AG09309 (cell line): ENCODE results near the gene SLC24A1.

ENCODE experiments used
- DNase-seq: peaks from one replicate; pipeline ENCODE4 v3.0.0-alpha.2; 2010; ENCODE audit warnings: low read depth
- H3K4me3 ChIP-seq: 2 replicates; pipeline ENCODE4 v1.5.1; 2011; ENCODE audit warnings: mild to moderate bottlenecking, low read depth, low read length, moderate library complexity; ENCODE audit not compliant: control insufficient read depth
- TF ChIP-seq, protein P1 (sequence below): IDR thresholded peaks from 2 replicates; pipeline ENCODE4 v1.5.1; 2011; ENCODE audit warnings: mild to moderate bottlenecking, low read depth, low read length, inconsistent platforms; ENCODE audit not compliant: insufficient read depth, control insufficient read depth; ENCODE audit errors: missing control alignments

SLC24A1 gene

GRCh38 chr15:65631503-65631902 is 9.8 kb downstream of the SLC24A1 start:
- no peak for DNase-seq
- no peak overlapping the region for H3K4me3 ChIP-seq
- TF ChIP-seq, protein P1, sequence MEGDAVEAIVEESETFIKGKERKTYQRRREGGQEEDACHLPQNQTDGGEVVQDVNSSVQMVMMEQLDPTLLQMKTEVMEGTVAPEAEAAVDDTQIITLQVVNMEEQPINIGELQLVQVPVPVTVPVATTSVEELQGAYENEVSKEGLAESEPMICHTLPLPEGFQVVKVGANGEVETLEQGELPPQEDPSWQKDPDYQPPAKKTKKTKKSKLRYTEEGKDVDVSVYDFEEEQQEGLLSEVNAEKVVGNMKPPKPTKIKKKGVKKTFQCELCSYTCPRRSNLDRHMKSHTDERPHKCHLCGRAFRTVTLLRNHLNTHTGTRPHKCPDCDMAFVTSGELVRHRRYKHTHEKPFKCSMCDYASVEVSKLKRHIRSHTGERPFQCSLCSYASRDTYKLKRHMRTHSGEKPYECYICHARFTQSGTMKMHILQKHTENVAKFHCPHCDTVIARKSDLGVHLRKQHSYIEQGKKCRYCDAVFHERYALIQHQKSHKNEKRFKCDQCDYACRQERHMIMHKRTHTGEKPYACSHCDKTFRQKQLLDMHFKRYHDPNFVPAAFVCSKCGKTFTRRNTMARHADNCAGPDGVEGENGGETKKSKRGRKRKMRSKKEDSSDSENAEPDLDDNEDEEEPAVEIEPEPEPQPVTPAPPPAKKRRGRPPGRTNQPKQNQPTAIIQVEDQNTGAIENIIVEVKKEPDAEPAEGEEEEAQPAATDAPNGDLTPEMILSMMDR, result no peak

- no peak for DNase-seq
- TF ChIP-seq, protein P1, result no peak
Measured at GRCh38 chr15:65632780-65633375, 11.1 kb downstream of the SLC24A1 start.

DNA sequence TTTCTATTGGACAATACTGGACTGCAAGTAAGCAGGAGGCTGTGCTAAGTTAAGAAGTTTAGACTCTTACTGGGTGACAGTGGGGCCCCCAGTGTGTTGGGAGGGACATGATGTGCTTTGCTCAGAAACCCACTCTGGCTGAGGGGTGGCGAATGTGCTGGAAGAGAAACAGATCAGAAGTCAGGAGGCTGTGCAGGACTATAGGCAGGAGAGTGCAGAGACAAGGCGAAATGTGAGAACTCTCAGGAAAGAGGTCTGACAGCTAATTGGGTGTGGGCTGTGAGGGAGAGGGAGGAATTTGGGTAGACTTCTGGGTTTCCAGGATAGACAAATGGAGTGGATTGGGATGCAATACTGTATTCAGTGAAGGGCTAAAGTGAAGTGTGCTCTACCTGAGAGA is 12.0 kb downstream of the SLC24A1 start:
- no peak overlapping the region for H3K4me3 ChIP-seq
- TF ChIP-seq, protein P1, result no peak
- no peak for DNase-seq

More at GRCh38 chr15:65632780-65633375, 11.1 kb downstream of the SLC24A1 start:
- no peak overlapping the region for H3K4me3 ChIP-seq

GRCh38 chr15:65634356-65634755 is 12.6 kb downstream of the SLC24A1 start:
- TF ChIP-seq, protein P1, result no peak

GRCh38 chr15:65638109-65638508 is 16.4 kb downstream of the SLC24A1 start:
- TF ChIP-seq, protein P1, result no peak
- no peak for DNase-seq
- no peak overlapping the region for H3K4me3 ChIP-seq

More at GRCh38 chr15:65634356-65634755, 12.6 kb downstream of the SLC24A1 start:
- no peak for DNase-seq
- no peak overlapping the region for H3K4me3 ChIP-seq

DNA sequence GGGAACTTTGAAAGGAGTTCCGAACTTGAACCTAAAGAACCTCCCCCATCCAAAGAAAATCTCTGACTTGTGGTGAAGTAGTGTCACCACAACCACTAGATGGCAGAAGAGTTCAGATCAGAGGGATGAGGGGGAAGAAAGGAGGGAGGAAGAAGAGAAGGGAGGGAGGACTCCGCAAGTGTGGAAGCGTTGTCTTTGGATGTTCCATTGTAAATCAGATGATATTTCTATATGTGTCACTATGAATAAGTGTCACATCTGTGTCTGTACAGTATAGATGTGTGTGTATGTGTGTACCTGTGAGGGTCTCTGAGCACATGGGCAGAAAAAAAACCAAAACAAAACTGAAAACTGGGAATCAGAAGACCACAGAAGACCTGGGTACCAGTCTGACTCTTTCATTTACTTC is 16.9 kb downstream of the SLC24A1 start:
- peak; percentile 55 for DNase-seq
- no peak overlapping the region for H3K4me3 ChIP-seq
- TF ChIP-seq, protein P1, result peak; percentile 86

DNA sequence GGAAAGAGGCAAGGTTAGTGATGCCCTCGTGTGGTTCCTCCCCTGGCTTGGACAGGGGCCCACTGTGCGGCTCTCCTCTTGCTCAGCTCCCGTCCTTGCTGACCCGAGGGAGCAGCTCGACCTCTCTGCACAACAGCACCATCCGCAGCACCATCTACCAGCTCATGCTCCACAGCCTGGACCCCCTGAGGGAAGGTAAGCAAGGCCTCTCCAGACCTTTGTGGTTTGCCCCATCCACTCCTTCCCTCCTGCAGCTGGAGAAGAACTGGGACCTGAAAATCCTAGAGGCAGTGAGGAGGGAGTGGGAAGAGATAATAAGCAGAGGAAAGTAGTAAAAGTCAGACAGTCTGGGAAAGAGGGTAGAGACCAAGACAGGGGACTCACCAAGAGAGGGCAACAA is 17.8 kb downstream of the SLC24A1 start:
- no peak overlapping the region for H3K4me3 ChIP-seq
- DNase-seq, result no peak
- TF ChIP-seq, protein P1, result no peak
